Middle frontal gyrus (tissue), 1 donor: ENCODE measurements around the gene CCL4.
"Not testable (repeated sequence)": the region's sequence is repeated elsewhere in the genome, so short reads cannot be mapped to it uniquely, and the experiment has no call there.

Experiments
- DNase-seq: peaks from one replicate; pipeline ENCODE4 v3.0.0-alpha.2; 2015; ENCODE audit warnings: low spot score; ENCODE audit errors: extremely low spot score

The CCL4 gene

DNA sequence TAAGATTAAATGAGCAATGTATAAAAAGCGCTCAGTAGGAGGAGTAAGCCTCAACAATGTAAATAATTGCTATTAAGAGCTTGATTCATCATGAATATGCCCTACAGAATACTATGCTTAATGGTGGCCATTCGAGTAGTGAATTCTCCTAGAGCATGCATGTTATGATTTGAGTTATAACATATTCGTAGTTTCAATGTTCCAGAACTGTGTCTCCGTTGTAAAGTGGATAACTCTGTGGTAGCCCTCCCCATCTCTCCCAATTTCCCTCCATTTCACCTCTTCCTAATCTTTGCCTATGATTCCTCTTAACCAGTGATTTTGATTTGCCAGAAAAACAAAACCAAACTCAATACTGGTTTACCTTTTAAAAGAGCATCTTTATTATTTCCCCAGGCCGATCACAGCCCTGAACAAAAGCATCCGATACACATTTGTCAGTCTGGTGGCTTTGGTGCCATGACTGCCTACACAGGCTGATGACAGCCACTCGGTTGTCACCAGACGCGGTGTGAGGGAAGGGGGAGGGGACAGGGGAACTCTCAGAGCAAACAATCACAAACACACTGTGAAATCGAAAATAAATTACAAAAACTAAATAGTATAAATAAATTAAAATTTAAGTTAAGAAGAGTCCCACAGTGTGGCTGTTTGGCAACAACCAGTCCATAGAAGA lies 15.6 kb upstream of the CCL4 start:
- not testable (repeated sequence) for DNase-seq

DNA sequence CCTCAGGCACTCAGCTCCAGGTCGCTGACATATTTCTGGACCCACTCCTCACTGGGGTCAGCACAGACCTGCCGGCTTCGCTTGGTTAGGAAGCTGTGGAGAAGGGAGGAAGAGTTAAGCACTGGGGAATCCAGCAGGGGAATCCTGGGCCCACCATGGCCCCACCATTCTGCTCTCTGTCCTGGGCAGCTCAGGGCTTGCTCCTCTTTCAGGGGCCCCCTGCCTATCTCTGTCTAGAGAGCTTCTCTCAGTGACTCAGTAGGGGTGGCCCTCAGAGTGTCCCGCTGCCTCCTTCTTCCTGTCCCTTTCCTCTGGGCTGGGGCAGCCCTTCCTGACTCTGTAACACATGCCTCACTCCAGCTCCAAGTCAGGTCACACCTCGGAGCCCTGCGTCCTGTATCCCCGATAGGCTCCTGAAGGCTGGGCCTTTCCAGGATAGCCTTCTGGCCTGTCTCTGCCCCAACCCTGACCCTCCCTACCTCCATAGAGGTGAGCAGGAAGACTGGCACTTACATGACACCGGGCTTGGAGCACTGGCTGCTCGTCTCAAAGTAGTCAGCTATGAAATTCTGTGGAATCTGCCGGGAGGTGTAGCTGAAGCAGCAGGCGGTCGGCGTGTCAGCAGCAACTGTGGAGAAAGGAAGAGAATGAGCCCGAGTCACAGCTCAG lies 14.8 kb upstream of the CCL4 start:
- DNase-seq, result no peak

DNA sequence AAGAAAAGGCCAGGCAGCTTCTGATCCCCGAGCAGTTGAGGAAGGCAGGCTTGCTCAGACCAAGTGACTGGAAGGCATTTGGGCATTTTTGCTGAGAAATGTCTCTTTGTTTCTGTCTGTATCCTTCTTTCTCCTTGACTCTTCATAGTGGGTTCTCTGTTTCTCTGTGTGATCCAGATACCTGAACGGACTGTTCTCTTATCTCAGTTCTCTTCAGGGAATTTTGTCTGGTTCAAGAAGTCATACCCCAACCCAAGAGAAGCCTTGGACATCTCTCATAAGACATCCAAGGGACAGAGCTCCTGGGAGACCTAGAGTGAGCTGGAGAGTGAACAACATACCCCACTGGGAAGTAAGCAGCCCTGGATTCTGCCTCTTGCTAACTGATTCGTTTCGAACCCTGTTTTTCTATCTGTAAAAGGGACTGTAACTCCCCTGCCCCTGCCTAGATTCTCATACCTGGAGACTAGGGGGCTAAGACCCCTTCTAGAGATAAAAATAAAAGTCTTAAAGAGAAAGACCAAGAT lies 14.2 kb upstream of the CCL4 start:
- no peak for DNase-seq

DNA sequence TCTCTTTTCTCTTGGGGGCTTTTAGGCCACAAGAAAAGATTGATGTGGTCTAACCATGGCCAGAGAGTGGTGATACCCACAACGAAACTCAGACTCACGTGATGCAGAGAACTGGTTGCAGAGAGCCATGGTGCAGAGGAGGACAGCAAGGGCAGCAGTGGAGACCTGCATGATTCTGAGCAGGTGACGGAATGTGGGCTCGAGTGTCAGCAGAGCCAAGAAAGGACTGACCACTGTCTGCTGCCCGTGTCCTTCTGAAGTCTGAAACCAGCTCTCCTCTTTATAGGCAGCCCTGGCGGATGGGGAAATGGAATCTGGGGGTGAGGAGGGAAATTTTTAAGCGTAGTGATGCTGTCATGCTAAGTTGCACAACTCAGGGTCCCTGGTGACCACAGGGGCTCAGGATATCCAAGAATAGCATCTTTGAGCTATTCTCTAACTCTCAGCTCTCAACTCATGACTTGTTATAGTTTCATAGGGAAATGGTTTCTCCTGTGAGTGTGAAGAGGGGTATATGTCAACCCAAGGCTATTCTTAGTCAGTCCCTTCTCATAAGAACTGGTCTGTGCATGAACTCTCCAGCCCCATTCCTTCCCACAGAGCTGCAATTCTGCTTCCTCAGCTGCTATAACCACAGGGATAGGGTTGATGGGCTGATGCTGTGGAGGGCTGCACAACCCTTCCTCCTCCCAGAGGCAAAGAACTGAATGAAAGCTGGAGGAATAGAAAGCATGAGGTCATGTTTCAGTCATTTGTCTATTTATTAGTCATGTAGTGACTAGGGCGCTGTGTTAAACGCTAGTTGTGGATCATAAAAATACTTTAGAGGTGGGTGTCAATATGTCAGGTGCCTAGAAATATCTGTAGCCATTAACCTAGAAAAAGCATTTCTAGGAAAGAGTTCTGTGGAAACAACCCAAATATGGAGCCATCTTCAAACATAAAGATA lies 13.5 kb upstream of the CCL4 start, which contains the start of gene CCL3:
Gene CCL3 (minus strand): TSS at position 256 of the 949 bp plus-strand sequence. CDS start 85 bp downstream, at position 171.
- DNase-seq, result no peak

DNA sequence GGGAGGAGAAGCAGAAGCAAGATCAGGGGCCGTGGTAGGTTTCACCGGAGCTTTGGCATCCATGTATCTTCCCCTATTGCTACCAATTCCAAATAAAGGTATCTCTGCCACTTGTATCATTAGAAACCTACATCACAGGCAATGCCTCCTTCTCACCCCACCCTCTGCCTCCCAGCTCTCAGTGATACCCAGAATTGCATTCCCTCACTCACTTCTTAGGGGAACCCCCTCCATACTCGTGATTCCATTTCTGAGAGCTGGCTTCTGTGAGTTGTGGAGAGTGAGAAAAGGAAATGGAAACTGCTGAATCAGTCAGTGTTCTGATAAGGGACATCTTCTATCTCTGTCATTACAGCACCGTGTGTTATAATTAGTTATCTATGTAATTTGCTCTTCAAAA lies 11.4 kb upstream of the CCL4 start:
- no peak for DNase-seq

DNA sequence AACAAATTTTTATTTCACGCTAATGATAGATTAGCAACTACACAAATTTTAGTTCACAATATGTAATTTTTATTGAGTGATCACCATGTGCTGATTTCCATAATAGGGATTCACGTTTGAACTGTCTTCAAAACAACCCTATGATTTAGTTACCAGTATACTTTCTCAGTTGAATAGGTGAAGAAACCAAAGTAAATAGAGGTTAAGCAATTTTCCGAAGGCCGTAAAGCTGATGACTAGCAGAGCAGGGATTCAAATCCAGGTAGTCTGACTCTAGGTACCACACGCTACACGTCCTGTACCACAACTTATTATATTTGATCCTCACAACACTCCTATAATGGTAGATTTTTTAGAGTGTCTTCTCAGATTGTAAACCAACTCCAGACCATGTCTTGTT lies 10.9 kb upstream of the CCL4 start:
- not testable (repeated sequence) for DNase-seq

DNA sequence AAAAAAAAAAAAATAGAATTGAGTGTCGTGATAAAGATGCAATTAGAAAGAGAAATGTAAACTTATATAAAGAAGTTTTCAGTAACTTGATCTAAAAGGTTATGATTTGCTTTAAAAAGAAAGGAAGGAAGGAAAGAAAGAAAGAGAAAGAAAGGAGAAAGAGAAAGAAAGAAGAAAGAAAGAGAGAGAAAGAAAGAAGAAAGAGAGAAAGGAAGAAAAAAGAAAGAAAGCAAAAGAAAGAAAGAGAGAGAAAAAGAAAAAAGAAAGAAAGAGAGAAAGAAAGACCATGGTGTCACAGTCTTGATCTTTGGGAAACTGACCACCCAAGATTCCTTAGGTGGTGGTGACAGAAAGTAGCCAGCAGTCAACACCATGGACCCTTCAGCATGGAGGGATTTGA lies 9.4 kb upstream of the CCL4 start:
- no peak for DNase-seq

DNA sequence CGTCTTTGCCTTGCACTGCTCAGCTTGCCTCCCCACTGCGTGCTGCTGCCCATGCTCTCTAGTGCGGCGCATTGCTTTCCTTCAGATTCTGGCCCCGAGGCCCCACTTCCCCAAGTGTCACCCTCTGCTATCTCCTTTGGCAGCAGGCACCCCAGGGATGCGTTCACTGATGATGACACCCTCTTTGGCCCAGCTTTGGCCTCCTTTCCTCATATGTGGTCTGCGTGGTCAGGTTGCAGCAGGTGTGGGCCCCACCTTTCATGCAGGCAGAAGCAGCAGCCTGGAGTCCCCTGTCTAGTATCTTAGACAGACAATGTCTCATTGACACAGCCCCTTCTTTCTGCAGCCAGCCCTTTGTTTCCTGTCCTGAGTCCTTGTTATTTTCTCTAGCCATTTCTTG lies 8.9 kb upstream of the CCL4 start:
- DNase-seq, result no peak

DNA sequence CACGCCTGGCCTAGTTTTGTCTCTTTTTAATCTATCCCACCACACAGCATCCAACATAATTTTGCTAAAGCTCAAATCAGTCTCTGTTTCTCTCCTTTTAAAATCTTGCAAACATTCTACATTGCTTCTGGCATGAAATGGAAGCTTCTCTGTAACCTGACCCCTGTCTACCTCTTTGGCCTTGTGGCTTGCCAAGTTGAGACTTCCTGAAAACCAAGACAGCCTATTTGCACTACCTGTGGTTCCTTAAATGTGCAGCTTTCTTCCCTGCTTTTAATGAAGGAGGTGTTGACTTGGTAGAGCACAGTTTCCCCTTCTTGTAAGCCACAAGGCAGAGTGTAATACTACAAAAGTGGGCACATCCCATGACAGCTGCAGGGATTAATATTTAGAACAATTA lies 7.6 kb upstream of the CCL4 start:
- no peak for DNase-seq

DNA sequence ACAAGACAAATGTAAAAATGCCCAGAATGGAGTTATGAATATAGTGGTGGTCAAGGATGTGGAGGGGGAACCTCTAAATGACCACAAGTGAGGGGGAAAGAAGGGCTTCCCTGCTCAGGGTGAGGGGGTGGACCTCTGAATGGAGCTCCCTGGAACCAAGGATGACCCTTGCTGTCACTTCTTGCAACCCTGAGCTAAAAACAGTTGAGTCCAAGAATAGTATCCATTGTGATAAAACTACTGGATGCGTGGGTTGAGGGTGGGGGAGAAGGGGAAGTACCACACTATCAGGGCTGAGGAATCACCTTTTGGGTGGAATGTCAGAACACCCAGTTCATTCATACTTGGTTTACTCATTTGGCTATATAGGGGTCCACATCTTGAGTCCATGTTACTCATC lies 4.6 kb upstream of the CCL4 start:
- DNase-seq, result not testable (repeated sequence)

DNA sequence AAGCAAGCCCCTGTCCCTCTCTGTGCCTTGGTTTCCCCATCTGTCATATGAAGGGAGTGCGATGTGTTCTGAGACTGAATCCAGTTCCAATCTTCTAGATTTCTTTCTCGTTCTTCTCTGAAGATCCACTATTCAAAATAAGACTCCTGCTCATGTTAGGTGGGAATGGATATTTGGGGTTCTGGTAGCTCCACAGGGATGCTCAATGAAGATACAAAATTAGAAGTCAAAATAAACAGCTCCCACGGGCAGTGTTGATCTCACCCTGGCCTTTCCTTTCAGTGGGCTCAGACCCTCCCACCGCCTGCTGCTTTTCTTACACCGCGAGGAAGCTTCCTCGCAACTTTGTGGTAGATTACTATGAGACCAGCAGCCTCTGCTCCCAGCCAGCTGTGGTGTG lies 619 bp downstream of the CCL4 start:
- not testable (repeated sequence) for DNase-seq

DNA sequence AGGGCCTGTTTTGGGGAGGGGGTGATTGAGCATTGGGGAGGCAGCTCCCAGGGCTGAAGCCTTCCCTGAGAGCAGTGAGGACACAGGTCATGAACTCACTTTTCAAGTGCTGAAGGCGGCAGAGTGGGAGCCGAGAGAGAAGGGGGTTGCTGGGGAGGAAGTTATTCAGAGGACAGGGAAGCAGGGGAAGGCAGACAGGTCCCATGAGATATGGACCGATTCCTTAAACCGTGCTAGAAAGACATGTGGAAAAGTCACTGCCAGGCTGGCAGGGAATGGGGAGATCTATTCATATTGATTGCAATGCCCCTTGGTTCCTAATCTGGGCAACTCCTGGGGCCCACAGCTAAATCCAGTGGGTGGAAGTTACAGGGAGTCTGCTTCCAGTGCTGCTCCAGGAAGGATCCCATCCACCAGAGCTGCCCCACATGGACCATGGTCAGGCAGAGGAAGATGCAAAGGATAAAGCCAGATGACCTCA lies 1.1 kb downstream of the CCL4 start:
- no peak for DNase-seq

DNA sequence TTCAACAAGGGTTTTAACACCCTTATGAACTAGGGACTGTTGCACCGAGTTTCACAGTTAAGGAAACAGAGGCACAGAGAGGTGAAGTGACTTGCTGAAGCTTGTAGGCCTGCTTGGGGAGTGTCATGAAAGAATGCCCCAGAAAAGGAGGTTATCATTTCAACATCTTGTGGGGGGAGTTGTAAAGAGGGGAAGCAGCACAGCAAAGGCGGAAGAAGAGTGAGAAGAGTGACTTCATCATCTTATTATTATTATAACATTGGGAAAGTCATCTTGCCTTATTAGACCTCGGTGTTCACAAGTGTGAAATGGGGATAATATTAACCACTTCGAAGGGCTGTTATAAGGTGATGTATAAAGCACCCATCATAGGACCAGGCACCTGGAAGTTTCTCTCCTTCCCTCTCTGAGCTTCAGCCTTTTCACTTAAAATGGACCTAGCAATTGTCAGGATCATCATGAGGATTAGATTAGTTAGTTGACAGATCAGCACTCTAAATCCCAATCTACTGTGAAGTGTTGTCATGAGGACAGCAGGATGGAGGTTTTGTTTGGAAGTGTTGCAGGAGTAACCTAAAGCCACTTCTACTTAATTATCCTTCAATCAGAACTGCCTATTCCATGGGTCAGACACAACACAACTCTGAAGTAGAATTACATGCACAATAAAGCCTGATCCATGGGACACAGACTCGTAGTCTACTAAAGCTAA lies 2.3 kb downstream of the CCL4 start:
- no peak for DNase-seq

DNA sequence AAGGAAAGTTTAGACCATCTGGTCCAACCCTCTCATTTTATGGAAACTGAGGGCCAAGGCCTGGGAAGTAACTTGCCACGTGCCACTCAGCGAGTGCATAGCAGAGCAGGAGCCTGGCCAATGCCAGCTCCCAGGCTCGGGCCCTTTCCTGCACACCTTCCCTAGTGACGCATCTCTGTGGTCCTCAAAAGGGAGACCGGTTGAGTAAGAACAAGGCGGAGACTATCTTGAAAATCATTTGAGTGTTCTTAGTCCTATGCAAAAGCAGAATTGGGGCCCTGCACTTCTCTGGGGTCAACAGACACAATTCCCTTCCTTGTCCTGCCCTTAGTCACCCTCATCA lies 2.8 kb downstream of the CCL4 start:
- no peak for DNase-seq

DNA sequence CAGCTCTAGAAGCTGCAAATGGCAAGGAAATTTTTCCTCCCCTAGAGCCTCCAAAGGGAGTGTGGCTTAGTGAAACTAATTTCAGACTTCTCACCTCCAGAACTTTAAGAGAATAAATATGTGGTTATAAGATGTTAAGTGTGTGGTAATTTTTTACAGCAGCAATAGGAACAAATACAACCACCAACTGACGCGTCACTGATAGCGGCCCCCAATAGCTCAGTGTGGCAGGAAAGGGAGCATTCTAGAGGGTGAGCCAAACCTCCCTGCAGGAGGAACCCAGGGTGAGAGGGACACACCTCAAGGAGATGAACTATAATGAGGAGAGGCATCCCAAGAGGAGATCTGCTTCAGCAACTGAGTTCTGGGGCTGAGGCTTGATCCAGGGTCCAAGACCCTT lies 4.0 kb downstream of the CCL4 start:
- no peak for DNase-seq

DNA sequence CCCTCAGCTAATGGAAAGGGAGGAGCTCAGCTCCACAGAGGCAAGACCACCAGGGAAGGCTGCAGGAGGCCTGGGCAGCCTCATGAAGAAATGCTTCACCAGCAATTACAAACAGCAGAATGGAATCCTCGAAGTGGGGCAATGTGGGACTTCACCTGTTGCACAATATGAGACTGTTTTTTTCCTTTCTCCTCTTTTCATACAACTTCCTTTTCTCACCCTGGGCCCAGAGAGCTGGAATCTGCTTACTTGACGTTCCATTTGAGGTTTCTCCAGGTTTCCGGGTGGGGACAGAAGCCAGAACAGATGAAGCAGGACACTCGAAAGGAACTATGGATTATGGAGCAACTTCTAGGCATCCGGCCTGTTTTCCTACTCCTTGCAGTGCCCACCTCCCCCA lies 4.6 kb downstream of the CCL4 start:
- not testable (repeated sequence) for DNase-seq

DNA sequence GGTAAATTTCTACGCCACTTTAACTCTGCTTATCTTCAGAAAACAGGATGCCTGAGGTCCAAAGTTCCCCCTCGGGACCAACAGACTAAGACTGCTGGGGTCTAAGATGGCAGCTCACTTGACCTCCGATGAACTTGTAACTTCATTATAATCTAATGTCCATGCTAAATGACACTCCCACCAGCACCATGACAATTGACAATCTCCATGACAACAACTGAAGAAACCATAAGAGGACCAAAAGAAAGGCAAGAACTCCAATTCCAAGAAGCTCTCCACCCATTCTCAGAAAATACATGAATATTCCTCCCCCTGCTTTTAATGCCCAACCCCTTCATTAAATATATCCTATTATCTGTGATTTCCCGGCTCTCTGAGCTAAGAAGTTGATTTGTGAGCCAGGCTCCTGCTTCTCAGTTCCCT lies 7.5 kb downstream of the CCL4 start:
- no peak for DNase-seq

DNA sequence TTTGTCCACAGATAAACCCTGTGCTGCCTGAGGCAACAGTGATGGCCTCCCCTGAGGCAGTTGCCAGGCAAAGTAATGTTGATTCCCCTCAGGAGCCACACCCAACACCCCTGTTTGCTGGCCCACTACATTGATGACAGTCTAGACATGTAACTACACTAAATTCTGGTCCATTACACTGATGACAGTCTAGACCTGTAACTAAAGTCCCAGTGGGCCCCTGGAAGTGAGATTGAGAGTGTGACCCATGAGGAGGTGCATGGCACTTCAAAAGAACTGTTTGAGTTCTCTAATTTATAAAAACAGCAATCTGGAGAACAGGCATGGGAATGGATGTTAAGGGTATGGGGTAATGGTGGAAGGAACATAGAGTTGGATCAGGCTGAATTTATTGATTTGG lies 8.9 kb downstream of the CCL4 start:
- no peak for DNase-seq

DNA sequence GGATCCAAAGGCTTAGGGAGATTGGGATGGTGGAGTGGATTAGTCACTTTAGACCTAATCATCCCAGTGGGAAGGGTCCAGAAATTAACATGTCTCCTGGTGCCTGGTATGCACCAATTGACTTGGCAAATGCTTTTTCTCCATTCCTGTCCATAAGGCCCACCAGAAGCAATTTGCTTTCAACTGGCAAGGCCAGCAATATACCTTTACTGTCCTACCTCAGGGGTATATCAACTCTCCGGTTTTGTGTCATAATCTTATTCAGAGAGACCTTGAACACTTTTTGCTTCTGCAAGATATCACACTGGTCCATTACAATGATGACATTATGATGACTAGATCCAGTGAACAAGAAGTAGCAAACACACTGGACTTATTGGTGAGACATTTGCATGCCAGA lies 9.5 kb downstream of the CCL4 start:
- not testable (repeated sequence) for DNase-seq

DNA sequence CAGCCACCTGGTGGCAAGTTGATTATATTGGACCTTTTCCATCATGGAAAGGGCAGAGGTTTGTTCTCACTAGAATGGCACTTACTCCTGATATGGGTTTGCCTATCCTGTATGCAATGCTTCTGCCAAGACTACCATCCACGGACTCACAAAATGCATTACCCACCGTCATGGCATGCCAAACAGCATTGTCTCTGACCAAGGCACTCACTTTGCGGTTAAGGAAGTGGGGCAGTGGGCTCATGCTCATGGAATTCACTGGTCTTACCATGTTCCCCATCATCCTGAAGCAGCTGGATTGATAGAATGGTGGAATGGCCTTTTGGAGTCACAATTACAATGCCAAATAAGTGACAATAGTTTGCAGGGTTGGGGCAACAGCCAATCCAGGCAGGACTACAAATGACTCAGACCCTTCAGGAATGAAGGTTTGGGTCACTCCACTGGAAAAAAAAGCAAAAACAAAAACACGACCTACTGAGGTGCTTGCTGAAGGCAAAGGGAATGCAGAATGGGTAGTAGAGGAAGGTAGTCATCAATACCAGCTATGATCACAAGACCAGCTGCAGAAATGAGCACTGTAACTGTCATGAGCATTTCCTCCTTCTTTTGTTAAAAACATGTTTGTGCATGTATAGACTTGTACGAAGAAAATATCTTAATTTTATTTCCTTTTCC lies 11.5 kb downstream of the CCL4 start:
- DNase-seq, result not testable (repeated sequence)

DNA sequence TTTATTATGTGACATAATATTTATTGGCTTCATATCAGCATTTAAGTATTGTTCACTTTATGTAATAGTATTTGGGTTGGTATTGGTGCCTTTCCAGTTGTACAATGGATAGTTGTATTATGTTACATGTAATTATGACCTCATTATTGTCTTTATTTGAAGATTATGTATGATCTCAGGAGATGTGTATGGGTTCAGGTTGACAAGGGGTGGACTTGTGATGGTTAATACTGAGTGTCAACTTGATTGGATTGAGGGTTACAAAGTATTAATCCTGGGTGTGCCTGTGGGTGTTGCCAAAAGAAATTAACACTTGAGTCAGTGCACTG lies 12.0 kb downstream of the CCL4 start:
- not testable (repeated sequence) for DNase-seq
